Esophagus (tissue), 2 donors: Measurements from ENCODE around the gene NRBP1. TPM values are rescaled to one million over a fixed set of nuclear protein-coding genes. Genes with fewer than 3 reads are reported as not detected.
A peak's percentile ranks its signal among the peaks of the same experiment; 100 is the strongest.

Experiments used
- H3K27ac ChIP-seq, 2 donors: one replicate each; pipeline ENCODE4 v1.5.1; 2013; ENCODE audit warnings: low read depth in 2 of 2, mild to moderate bottlenecking in 2 of 2, inconsistent platforms in 1 of 2, low read length in 1 of 2, moderate library complexity in 1 of 2
- H3K27me3 ChIP-seq, 2 donors: one replicate each; pipeline ENCODE4 v1.6.1; 2013; ENCODE audit warnings: low read length in 2 of 2, control low read depth in 1 of 2, mild to moderate bottlenecking in 1 of 2; ENCODE audit not compliant: insufficient read depth in 2 of 2, control insufficient read depth in 1 of 2
- H3K36me3 ChIP-seq, 2 donors: one replicate each; pipeline ENCODE4 v1.6.1; 2013; ENCODE audit warnings: low read length in 1 of 2; ENCODE audit not compliant: control insufficient read depth in 2 of 2, insufficient read depth in 2 of 2
- H3K4me1 ChIP-seq, 2 donors: one replicate each; pipeline ENCODE4 v1.6.1; 2013; ENCODE audit warnings: low read length in 1 of 2; ENCODE audit not compliant: control insufficient read depth in 2 of 2, insufficient read depth in 2 of 2
- H3K4me3 ChIP-seq, 2 donors: one replicate each; pipeline ENCODE4 v1.5.1; 2013; ENCODE audit warnings: low read length in 2 of 2, mild to moderate bottlenecking in 2 of 2, low read depth in 1 of 2, moderate library complexity in 1 of 2
- H3K9me3 ChIP-seq, 2 donors: one replicate each; pipeline ENCODE4 v1.6.1; 2013; ENCODE audit warnings: mild to moderate bottlenecking in 2 of 2, low read depth in 1 of 2, low read length in 1 of 2, moderate library complexity in 1 of 2; ENCODE audit not compliant: control insufficient read depth in 2 of 2, insufficient read depth in 1 of 2
- WGBS, 2 donors: extraction: QIAGEN DNeasy Blood & Tissue Kit; methylation state at CpG; one replicate each; pipeline ENCODE4 v1.1.7; 2013; 5-methylcytosine and 5-hydroxymethylcytosine counted together
- polyA plus RNA-seq, 2 donors: library from polyadenylated mRNA; stranded (reverse); fragments of 200-250 nt; gene quantifications; one replicate each; pipeline ENCODE4 v1.2.3, GENCODE V29; 2013
- donor health status: healthy with polysubstance abuse.
- donor health status: Bipolar disorder and iron deficiency.

NRBP1 gene
- polyA plus RNA-seq: 10 to 100 TPM; 51.9 to 95.7 TPM

DNA sequence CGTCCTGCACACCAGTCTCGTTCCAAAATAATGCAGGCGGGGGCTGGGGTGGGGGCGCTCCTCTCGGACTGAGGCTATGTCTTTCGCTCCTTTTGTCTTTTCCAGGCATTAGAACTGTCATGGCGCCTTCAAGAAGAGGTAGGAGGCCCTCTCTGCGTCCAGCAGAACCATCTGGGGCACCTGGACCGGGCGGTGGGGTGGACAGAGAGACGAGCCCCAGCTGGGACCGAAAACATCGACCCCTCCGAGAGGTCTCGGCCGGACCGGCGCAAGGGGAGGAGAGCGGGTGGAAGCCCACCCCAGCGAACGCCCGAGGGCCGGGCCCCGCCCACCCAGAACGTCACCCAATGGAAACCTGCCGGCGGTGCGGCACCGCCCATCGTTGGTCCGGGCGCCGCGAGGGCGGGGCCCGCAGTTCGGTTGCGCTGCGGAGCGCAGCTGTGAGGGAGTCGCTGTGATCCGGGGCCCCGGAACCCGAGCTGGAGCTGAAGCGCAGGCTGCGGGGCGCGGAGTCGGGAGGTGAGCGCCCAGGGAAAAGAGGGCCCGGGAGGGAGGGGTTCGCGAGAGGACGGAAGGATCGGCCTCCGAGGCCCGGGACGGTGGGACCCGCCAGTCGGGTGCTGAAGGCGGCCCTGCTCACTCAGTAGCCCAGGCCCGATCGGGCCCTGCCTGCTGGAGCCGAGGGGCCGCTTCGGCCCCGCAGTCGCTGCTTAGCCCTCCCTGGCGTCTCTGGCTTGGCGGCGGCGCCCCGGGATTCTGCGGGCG, at the start of gene NRBP1:
TSS of gene NRBP1 (plus strand) at position 419 of the 765 bp plus-strand sequence. CDS start 4,643 bp downstream, outside the sequence.
- peaks cover 0 to 4% of the 10 kb centered on the region in 2 donors for H3K36me3 ChIP-seq
- H3K9me3 ChIP-seq: no peaks in the 10 kb centered on the region
- 0 to 1% methylated on average over 64 to 75 of the region's 75 CpGs for WGBS, 2 donors
- H3K4me3 ChIP-seq: peak within 1 kb of the TSS; percentile 78 to 90
- H3K4me1 ChIP-seq: peaks cover 0 to 2% of the 10 kb centered on the region in 2 donors
- H3K27me3 ChIP-seq: no peaks in the 10 kb centered on the region
- peak within 1 kb of the TSS; percentile 99 to 100 for H3K27ac ChIP-seq

DNA sequence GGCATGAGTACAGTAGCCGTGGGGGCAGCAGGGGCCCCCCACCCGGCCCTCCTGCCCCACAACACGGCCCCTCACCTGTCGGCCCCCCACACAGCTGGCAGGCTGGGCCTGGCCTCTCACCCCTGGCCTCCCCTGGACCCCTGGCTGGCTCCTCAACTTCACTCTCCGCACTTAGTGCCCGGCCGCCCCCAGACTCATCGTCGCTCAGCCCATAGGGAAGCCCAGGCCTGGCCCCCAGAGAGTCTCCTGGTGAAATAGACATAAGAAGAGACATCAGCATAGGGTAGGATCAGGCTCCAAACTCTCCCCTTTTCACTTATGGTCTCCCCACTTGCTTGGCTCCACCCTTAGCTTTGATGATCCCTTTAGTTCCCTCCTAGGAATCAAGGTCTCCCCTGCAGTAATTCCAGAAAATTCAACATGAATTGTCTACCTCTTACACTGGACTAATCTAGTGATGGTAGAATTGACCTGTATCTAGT, 49.6 kb upstream of the NRBP1 start:
- H3K36me3 ChIP-seq: peaks cover 24 to 49% of the 10 kb centered on the region in 2 donors
- peaks cover 3 to 8% of the 10 kb centered on the region in 2 donors for H3K4me1 ChIP-seq
- H3K27me3 ChIP-seq: no peaks in the 10 kb centered on the region
- no peaks in the 10 kb centered on the region for H3K9me3 ChIP-seq
- no peak overlapping the region for H3K4me3 ChIP-seq
- 84 to 94% methylated on average over 5 to 9 of the region's 9 CpGs for WGBS, 2 donors
- H3K27ac ChIP-seq: no peak overlapping the region

DNA sequence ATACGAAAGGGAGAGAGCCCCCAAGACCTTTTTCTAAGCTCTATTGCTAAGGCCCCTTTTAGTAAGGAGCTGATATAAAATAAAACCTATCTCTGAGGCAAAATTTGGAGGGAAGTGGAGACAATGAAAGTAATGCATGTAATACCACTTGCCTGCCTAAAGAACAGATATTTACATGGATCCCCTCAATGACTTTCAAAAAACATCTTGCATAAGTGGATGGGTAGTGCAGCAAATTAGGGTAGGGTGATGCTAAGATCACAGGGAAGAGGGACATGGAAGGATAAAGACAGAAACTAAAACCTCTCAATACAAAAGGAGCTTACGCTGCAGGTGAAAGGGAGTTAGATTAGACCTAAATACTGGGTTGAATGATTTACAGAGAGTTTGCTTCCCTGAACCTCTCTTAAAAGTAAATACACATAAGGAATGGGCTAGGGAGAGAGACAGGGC, 49.0 kb upstream of the NRBP1 start:
- no peaks in the 10 kb centered on the region for H3K27me3 ChIP-seq
- WGBS, 2 donors: 63 to 76% methylated on average over 2 of the region's 2 CpGs
- no peaks in the 10 kb centered on the region for H3K9me3 ChIP-seq
- peaks cover 3 to 8% of the 10 kb centered on the region in 2 donors for H3K4me1 ChIP-seq
- H3K27ac ChIP-seq: peak overlapping the region; percentile 87 to 95
- H3K4me3 ChIP-seq: peak overlapping the region in 1 of 2 donors; percentile 85
- peaks cover 24 to 51% of the 10 kb centered on the region in 2 donors for H3K36me3 ChIP-seq

DNA sequence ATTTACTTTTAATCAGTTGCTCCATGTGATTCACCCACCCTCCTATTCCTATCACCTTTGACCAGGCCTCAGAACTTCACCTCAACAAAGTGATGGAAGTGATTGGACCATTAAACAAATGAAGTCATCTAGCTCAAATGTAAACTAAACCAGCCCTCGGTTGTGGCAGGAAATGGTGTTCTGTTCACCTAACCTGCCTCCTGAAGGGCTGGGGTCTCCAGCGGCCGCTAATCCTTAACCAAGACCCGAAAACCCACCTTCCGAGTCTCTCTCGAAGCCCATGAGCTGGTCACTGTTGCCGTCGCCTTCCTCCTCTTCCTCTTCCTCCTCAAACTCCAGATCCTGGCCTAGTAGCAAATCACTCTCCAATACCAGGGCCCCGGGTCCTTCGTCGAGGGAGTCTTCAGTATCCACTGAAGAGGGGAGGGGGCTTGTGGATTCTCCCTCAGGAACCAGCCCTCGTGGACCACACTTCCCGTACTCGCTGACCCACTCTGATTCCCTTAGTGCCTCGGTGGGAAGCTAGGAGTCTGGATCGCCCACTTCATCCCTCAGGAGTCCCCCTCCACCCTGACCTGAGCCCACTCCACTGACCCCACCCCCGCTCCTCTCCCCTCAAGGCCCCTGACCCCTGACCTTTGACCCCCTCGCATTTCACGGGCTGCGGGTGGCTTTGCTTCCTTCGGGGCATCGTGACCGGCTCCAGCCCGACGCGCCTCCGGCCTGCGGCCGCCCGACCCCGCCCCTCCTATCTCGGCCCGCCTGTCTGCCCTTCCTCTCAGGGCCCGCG, 48.4 kb upstream of the NRBP1 start:
- H3K9me3 ChIP-seq: no peaks in the 10 kb centered on the region
- H3K27ac ChIP-seq: peak overlapping the region; percentile 87 to 95
- H3K4me1 ChIP-seq: peaks cover 3 to 8% of the 10 kb centered on the region in 2 donors
- H3K36me3 ChIP-seq: peaks cover 24 to 52% of the 10 kb centered on the region in 2 donors
- 0 to 1% methylated on average over 34 to 35 of the region's 35 CpGs for WGBS, 2 donors
- H3K4me3 ChIP-seq: peak overlapping the region; percentile 67 to 85
- no peaks in the 10 kb centered on the region for H3K27me3 ChIP-seq

DNA sequence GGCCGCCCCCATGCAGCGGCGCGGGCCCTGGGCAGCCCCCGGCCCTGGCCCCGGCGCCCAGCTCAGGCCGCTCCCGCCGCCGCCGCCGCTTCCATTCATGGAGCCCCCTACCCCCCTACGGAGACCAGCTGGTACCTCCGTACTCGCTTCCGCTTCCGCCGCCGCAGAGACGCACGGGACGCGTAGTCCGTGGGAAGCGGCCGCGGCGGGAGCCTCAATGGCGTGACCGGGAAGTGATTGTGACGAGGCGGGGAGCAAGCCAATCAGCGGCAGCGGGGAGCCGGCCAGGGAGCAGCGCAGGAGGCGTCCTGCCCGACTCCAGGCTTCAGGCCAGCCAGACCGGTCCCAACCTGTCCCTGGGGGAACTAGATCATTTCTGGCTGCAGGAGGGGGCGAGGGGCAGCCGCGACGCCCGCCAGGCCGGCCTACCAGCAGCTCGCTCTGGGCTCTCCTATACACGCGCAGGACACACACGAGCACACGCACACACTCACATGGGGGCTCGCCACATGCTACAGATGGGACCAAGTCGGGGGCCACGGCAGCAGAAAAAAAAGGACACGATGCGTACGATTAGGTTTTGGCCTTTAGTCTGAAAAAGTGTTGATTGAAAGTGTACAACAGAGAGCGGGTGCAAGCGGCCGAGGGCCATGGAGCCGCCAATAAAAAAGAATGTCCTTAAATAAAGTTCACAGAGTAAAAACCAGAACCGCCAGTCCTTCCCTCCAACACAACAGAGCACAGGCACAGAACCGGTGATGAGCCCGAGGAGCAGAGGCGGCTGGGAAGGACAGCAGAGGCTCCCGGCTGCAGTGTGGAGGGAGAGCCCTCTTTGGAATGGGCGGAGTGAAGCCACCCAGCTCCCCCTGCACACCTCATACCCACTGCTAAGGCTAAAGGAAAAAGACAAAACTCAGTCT, 47.5 kb upstream of the NRBP1 start, which contains the start of gene ZNF513:
TSS of gene ZNF513 (minus strand) at position 109 of the 920 bp plus-strand sequence. CDS start 208 bp downstream, outside the sequence.
- no peaks in the 10 kb centered on the region for H3K27me3 ChIP-seq
- peaks cover 3 to 8% of the 10 kb centered on the region in 2 donors for H3K4me1 ChIP-seq
- 10 to 16% methylated on average over 54 to 67 of the region's 67 CpGs for WGBS, 2 donors
- peak within 1 kb of the TSS; percentile 87 to 95 for H3K27ac ChIP-seq
- no peaks in the 10 kb centered on the region for H3K9me3 ChIP-seq
- H3K4me3 ChIP-seq: peak within 1 kb of the TSS; percentile 67 to 85
- H3K36me3 ChIP-seq: peaks cover 18 to 45% of the 10 kb centered on the region in 2 donors

DNA sequence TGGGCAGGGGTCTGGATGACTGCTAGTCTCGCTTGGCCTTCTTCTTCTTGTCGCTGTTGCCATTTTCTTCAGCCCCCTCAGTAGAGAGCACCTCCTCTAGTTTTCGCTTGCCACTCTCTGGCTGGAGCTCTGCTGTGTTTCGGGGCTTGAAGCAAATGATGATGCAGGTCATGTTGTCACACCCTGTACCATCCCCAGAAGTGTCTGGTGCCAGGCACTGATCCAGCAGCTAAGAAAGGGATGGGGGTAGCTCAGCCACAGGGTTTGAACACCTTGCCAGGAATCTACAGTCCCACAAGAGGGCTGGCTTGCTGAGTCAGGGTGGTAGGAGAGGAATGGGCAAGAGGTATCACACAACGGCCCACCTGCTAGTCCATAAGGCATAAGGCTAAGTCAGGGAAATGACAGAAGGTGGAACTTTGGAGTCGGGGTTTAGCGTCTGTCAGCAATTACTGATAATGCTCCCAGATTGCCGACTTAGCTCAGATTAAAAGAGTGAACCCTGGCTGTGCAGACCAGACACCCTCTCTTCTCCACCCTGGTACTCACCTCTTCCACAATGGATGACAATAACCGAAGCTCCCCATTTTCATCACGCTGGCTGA, 46.8 kb upstream of the NRBP1 start:
- Histone ChIP-seq H3K4me3 (no peak overlapping the region), H3K36me3 (peaks cover 16 to 40% of the 10 kb centered on the region in 2 donors), H3K4me1 (peaks cover 3 to 8% of the 10 kb centered on the region in 2 donors), H3K27ac (peak overlapping the region; percentile 84 to 95), H3K27me3 (no peaks in the 10 kb centered on the region), H3K9me3 (no peaks in the 10 kb centered on the region)
- WGBS, 2 donors: 87 to 93% methylated on average over 10 of the region's 10 CpGs

DNA sequence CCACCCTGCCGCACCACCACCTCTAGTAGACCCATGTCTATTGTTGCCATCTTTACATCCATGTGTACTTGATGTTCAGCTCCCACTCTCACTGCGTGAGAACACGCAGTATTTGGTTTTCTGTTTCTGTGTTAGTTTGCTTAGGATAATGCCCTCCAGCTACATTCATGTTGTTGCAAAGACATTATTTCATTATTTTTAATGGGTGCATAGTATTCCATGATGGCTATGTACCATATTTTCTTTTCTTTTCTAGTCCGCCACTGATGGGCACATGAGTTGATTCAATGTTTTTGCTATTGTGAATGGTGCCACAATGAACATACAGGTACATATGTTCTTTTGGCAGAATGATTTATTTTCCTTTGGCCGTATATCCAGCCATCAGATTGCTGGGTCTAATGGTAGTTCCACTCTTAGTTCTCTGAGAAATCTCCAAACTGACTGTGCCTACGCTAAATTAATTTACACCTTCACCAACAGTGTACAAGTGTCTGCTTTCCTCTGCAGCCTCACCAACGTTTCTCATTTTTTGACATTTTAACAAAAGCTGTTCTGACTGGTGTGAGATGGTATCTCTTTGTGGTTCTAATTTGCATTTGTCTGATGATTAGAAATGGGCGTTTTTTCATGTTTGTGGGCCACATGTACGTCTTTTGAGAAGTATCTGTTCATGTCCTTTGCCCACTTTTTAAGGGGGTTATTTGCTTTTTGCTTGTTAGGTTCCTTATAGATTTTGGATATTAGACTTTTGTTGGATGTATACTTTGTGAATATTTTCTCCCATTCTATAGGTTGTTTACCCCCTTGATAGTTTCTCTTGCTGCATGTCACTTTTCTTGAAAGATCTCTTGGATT, 37.4 kb upstream of the NRBP1 start:
- no peaks in the 10 kb centered on the region for H3K9me3 ChIP-seq
- H3K4me3 ChIP-seq: no peak overlapping the region
- 91 to 94% methylated on average over 9 of the region's 9 CpGs for WGBS, 2 donors
- H3K27me3 ChIP-seq: no peaks in the 10 kb centered on the region
- no peak overlapping the region for H3K27ac ChIP-seq
- H3K36me3 ChIP-seq: peaks cover 3 to 6% of the 10 kb centered on the region in 2 donors
- H3K4me1 ChIP-seq: no peaks in the 10 kb centered on the region

DNA sequence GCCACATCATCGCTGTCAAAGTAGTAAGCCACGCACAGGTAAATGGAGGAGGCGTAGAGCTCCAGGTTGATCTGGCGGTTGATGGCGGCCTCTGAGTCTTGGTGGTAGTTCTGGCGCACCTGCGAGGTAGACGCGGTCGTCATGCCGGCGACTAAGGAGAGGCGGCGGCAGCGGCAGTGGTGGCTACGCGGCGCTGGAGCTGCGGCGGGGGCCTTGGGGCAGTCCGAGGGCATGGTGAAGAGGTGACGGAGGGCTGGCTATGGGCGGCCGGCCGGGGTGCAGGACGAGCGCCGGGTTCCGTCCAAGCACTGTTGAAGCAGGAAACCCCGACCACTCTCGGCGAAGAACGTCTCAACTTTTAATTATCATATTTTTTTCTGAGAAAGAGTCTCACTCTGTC, 35.2 kb upstream of the NRBP1 start:
- 97 to 98% methylated on average over 33 of the region's 33 CpGs for WGBS, 2 donors
- peaks cover 0 to 4% of the 10 kb centered on the region in 2 donors for H3K36me3 ChIP-seq
- no peaks in the 10 kb centered on the region for H3K4me1 ChIP-seq

More for the DNA sequence above, 35.2 kb upstream of the NRBP1 start:
- no peaks in the 10 kb centered on the region for H3K27me3 ChIP-seq
- H3K27ac ChIP-seq: no peak overlapping the region
- no peaks in the 10 kb centered on the region for H3K9me3 ChIP-seq
- H3K4me3 ChIP-seq: no peak overlapping the region
